GM23338 (cell line): Measurements from ENCODE around the gene ERC2. TPM values are rescaled to one million over a fixed set of nuclear protein-coding genes. Genes with fewer than 3 reads are reported as not detected.

Experiments
- ATAC-seq: fragments of 200-7000 bp; cut with Tn5 transposase; 3 replicates; pipeline ENCODE4 v1.9.1; 2020
- DNase-seq: peaks from one replicate; pipeline ENCODE4 v3.0.0-alpha.2; 2015; ENCODE audit warnings: low spot score
- H2AFZ ChIP-seq: fragments of 200-600 bp; sonication (generic); 2 replicates; pipeline ENCODE4 v1.8.0; 2016; ENCODE audit warnings: antibody characterized with exemption, mild to moderate bottlenecking, moderate library complexity
- H3F3A ChIP-seq: fragments of 200-600 bp; sonication (generic); replicated peaks from 2 replicates; pipeline ENCODE4 v1.8.0; 2017; ENCODE audit warnings: antibody characterized with exemption, mixed run types, low read depth
- H3K27ac ChIP-seq: fragments of 200-600 bp; sonication (generic); 2 replicates; pipeline ENCODE4 v1.6.1; 2016; ENCODE audit warnings: low read depth
- H3K27me3 ChIP-seq: fragments of 200-600 bp; sonication (generic); 2 replicates; pipeline ENCODE4 v1.8.0; 2016; ENCODE audit warnings: mild to moderate bottlenecking, mixed run types, moderate library complexity; ENCODE audit not compliant: insufficient read depth
- H3K36me3 ChIP-seq: fragments of 200-600 bp; sonication (generic); 2 replicates; pipeline ENCODE4 v1.8.0; 2016; ENCODE audit warnings: mild to moderate bottlenecking; ENCODE audit not compliant: insufficient read depth
- H3K4me1 ChIP-seq: fragments of 200-600 bp; sonication (generic); 2 replicates; pipeline ENCODE4 v1.8.0; 2016; ENCODE audit warnings: mild to moderate bottlenecking, moderate library complexity; ENCODE audit not compliant: insufficient read depth
- H3K4me2 ChIP-seq: fragments of 200-600 bp; sonication (generic); 2 replicates; pipeline ENCODE4 v1.7.1; 2017; ENCODE audit warnings: mixed run types
- H3K4me3 ChIP-seq: fragments of 200-600 bp; sonication (generic); 2 replicates; pipeline ENCODE4 v1.6.1; 2016; ENCODE audit warnings: mixed run types
- H3K79me2 ChIP-seq: fragments of 200-600 bp; sonication (generic); replicated peaks from 2 replicates; pipeline ENCODE4 v1.8.0; 2017; ENCODE audit warnings: mild to moderate bottlenecking; ENCODE audit not compliant: insufficient read depth
- H3K9me2 ChIP-seq: fragments of 200-600 bp; sonication (generic); 2 replicates; pipeline ENCODE4 v1.8.0; 2017; ENCODE audit not compliant: insufficient read depth
- H4K20me1 ChIP-seq: fragments of 200-600 bp; sonication (generic); replicated peaks from 2 replicates; pipeline ENCODE4 v1.8.0; 2017; ENCODE audit warnings: mild to moderate bottlenecking; ENCODE audit not compliant: insufficient read depth
- H3K27ac Mint-ChIP-seq: 2 replicates; pipeline ENCODE4 v1.8.0; 2020; ENCODE audit warnings: inconsistent platforms, mild to moderate bottlenecking, moderate library complexity, mixed read lengths
- H3K27me3 Mint-ChIP-seq: 3 replicates; pipeline ENCODE4 v1.8.0; 2022; ENCODE audit warnings: low read depth, mild to moderate bottlenecking, moderate library complexity, mixed read lengths, inconsistent platforms; ENCODE audit not compliant: insufficient read depth, poor library complexity
- H3K36me3 Mint-ChIP-seq: 3 replicates; pipeline ENCODE4 v1.8.0; 2021; ENCODE audit warnings: low read depth, mild to moderate bottlenecking, inconsistent platforms, moderate library complexity, mixed read lengths
- H3K4me1 Mint-ChIP-seq: 3 replicates; pipeline ENCODE4 v1.8.0; 2020; ENCODE audit warnings: mild to moderate bottlenecking, inconsistent platforms, mixed read lengths
- H3K4me3 Mint-ChIP-seq: 3 replicates; pipeline ENCODE4 v1.8.0; 2021; ENCODE audit warnings: moderate library complexity, mild to moderate bottlenecking, inconsistent platforms, mixed read lengths
- H3K9me3 Mint-ChIP-seq: 3 replicates; pipeline ENCODE4 v1.8.0; 2020; ENCODE audit warnings: moderate library complexity, mild to moderate bottlenecking, inconsistent platforms, mixed read lengths
- CREB1 ChIP-seq: fragments of 250-450 bp; sonication (Bioruptor Pico); IDR thresholded peaks from 2 replicates; pipeline ENCODE4 v1.5.0; 2020; ENCODE audit warnings: low read depth, mild to moderate bottlenecking, moderate library complexity
- CTCF ChIP-seq, 2 experiments: fragments of 200-600 bp in 1 of 2; sonication (generic) in 1 of 2; conservative IDR thresholded peaks; 2 replicates each; pipeline versions ENCODE4 v1.5.1 to v1.6.1; 2016 to 2017; ENCODE audit warnings: antibody characterized with exemption in 2 of 2, low read depth in 2 of 2, mild to moderate bottlenecking in 2 of 2, moderate library complexity in 1 of 2
- EZH2 ChIP-seq: fragments of 200-600 bp; sonication (generic); IDR thresholded peaks from one replicate; pipeline ENCODE4 v1.8.0; 2017; ENCODE audit warnings: antibody characterized with exemption, mild to moderate bottlenecking, low read depth; ENCODE audit not compliant: unreplicated experiment
- EZH2phosphoT487 ChIP-seq: fragments of 200-600 bp; sonication (generic); IDR thresholded peaks from one replicate; pipeline ENCODE4 v1.8.1; 2018; ENCODE audit warnings: antibody characterized with exemption; ENCODE audit not compliant: unreplicated experiment
- JUNB ChIP-seq: IDR thresholded peaks from one replicate; pipeline ENCODE4 v1.6.1; 2016; ENCODE audit warnings: antibody characterized with exemption; ENCODE audit not compliant: unreplicated experiment
- NANOG ChIP-seq: IDR thresholded peaks from 2 replicates; pipeline ENCODE4 v1.6.1; 2016; ENCODE audit warnings: antibody characterized with exemption, borderline replicate concordance
- POLR2AphosphoS5 ChIP-seq: IDR thresholded peaks from 2 replicates; pipeline ENCODE4 v1.6.1; 2016; ENCODE audit warnings: antibody characterized with exemption, low read depth
- REST ChIP-seq: IDR thresholded peaks from one replicate; pipeline ENCODE4 v1.6.1; 2018; ENCODE audit warnings: antibody characterized with exemption; ENCODE audit not compliant: unreplicated experiment
- STAT1 ChIP-seq: IDR thresholded peaks from one replicate; pipeline ENCODE4 v1.6.1; 2016; ENCODE audit warnings: antibody characterized with exemption; ENCODE audit not compliant: unreplicated experiment
- ZNF114 ChIP-seq: fragments of 250-450 bp; sonication (Bioruptor Pico); IDR thresholded peaks from 2 replicates; pipeline ENCODE4 v1.5.0; 2020; ENCODE audit warnings: mild to moderate bottlenecking, moderate library complexity
- ZNF331 ChIP-seq: fragments of 250-450 bp; sonication (Bioruptor Pico); IDR thresholded peaks from 2 replicates; pipeline ENCODE4 v1.5.0; 2020; ENCODE audit warnings: low read depth, mild to moderate bottlenecking, moderate library complexity
- polyA plus RNA-seq: library from polyadenylated mRNA; unstranded; fragments of >200 nt; fragmentation: Nextera tagmentation; extraction: Ambion mirVana; gene quantifications from 2 replicates; pipeline ENCODE4 v1.2.1, GENCODE V29; 2016
- total RNA-seq: library from RNA; depleted of rRNA; stranded (reverse); fragments of >200 nt; shearing (Covaris generic); gene quantifications from 2 replicates; pipeline ENCODE4 v1.2.3, GENCODE V29; 2014
- TF ChIP-seq, protein P1 (sequence below): IDR thresholded peaks from 2 replicates; pipeline ENCODE4 v1.6.1; 2016; ENCODE audit warnings: antibody characterized with exemption
- TF ChIP-seq, protein P2 (sequence below): fragments of 250-450 bp; sonication (Bioruptor Pico); IDR thresholded peaks from 2 replicates; pipeline ENCODE4 v1.5.0; 2020; ENCODE audit warnings: mild to moderate bottlenecking, moderate library complexity

ERC2 gene
- total and polyA plus RNA-seq, 2 experiments from 2014 or later: 11.8 to 13.7 TPM

- TF ChIP-seq, protein P1, sequence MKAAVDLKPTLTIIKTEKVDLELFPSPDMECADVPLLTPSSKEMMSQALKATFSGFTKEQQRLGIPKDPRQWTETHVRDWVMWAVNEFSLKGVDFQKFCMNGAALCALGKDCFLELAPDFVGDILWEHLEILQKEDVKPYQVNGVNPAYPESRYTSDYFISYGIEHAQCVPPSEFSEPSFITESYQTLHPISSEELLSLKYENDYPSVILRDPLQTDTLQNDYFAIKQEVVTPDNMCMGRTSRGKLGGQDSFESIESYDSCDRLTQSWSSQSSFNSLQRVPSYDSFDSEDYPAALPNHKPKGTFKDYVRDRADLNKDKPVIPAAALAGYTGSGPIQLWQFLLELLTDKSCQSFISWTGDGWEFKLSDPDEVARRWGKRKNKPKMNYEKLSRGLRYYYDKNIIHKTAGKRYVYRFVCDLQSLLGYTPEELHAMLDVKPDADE: no peak
- TF ChIP-seq ZNF331: no peak
- no peak for TF ChIP-seq POLR2AphosphoS5
- TF ChIP-seq, protein P2, sequence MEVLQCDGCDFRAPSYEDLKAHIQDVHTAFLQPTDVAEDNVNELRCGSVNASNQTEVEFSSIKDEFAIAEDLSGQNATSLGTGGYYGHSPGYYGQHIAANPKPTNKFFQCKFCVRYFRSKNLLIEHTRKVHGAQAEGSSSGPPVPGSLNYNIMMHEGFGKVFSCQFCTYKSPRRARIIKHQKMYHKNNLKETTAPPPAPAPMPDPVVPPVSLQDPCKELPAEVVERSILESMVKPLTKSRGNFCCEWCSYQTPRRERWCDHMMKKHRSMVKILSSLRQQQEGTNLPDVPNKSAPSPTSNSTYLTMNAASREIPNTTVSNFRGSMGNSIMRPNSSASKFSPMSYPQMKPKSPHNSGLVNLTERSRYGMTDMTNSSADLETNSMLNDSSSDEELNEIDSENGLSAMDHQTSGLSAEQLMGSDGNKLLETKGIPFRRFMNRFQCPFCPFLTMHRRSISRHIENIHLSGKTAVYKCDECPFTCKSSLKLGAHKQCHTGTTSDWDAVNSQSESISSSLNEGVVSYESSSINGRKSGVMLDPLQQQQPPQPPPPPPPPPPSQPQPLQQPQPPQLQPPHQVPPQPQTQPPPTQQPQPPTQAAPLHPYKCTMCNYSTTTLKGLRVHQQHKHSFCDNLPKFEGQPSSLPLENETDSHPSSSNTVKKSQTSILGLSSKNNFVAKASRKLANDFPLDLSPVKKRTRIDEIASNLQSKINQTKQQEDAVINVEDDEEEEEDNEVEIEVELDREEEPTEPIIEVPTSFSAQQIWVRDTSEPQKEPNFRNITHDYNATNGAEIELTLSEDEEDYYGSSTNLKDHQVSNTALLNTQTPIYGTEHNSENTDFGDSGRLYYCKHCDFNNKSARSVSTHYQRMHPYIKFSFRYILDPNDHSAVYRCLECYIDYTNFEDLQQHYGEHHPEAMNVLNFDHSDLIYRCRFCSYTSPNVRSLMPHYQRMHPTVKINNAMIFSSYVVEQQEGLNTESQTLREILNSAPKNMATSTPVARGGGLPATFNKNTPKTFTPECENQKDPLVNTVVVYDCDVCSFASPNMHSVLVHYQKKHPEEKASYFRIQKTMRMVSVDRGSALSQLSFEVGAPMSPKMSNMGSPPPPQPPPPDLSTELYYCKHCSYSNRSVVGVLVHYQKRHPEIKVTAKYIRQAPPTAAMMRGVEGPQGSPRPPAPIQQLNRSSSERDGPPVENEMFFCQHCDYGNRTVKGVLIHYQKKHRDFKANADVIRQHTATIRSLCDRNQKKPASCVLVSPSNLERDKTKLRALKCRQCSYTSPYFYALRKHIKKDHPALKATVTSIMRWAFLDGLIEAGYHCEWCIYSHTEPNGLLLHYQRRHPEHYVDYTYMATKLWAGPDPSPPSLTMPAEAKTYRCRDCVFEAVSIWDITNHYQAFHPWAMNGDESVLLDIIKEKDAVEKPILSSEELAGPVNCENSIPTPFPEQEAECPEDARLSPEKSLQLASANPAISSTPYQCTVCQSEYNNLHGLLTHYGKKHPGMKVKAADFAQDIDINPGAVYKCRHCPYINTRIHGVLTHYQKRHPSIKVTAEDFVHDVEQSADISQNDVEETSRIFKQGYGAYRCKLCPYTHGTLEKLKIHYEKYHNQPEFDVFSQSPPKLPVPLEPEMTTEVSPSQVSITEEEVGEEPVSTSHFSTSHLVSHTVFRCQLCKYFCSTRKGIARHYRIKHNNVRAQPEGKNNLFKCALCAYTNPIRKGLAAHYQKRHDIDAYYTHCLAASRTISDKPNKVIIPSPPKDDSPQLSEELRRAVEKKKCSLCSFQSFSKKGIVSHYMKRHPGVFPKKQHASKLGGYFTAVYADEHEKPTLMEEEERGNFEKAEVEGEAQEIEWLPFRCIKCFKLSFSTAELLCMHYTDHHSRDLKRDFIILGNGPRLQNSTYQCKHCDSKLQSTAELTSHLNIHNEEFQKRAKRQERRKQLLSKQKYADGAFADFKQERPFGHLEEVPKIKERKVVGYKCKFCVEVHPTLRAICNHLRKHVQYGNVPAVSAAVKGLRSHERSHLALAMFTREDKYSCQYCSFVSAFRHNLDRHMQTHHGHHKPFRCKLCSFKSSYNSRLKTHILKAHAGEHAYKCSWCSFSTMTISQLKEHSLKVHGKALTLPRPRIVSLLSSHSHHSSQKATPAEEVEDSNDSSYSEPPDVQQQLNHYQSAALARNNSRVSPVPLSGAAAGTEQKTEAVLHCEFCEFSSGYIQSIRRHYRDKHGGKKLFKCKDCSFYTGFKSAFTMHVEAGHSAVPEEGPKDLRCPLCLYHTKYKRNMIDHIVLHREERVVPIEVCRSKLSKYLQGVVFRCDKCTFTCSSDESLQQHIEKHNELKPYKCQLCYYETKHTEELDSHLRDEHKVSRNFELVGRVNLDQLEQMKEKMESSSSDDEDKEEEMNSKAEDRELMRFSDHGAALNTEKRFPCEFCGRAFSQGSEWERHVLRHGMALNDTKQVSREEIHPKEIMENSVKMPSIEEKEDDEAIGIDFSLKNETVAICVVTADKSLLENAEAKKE (CRISPR knock-in tag): no peak
- TF ChIP-seq CTCF (conservative IDR thresholded peaks at IDR 0.05; ENCODE audit: low read depth in 2 of 2): no peak
- TF ChIP-seq EZH2: no peak
- TF ChIP-seq JUNB: no peak
- no peak for TF ChIP-seq STAT1
- TF ChIP-seq REST: no peak
- TF ChIP-seq CREB1: no peak
- TF ChIP-seq NANOG: no peak
- TF ChIP-seq ZNF114 (CRISPR knock-in tag): no peak
- TF ChIP-seq EZH2phosphoT487: no peak
- Histone ChIP-seq H2AFZ (no peak overlapping the region), H3K4me2 (no peak overlapping the region), H4K20me1 (no peaks in the 10 kb centered on the region), H3F3A (no peaks in the 10 kb centered on the region), H3K27ac (no peak overlapping the region), H3K36me3 (no peaks in the 10 kb centered on the region), H3K27me3 (no peaks in the 10 kb centered on the region), H3K79me2 (no peaks in the 10 kb centered on the region), H3K4me1 (peaks cover 4% of the 10 kb centered on the region; the same call in 1 of the 2 replicates), H3K9me2 (no peaks in the 10 kb centered on the region), H3K4me3 (no peak overlapping the region)
- Mint-ChIP-seq H3K27me3 (no peaks in the 10 kb centered on the region), H3K4me3 (no peak overlapping the region), H3K9me3 (no peaks in the 10 kb centered on the region), H3K27ac (no peak overlapping the region), H3K4me1 (peaks cover 8% of the 10 kb centered on the region; the same call in 2 of the 3 replicates), H3K36me3 (peaks cover 4% of the 10 kb centered on the region)
- no peak for ATAC-seq
- DNase-seq: no peak
These were observed 512.3 kb downstream of the ERC2 start for GRCh38 chr3:55955891-55956477.
